OCI-M2 (cell line): Measurements from ENCODE around the gene ZBTB20.

ENCODE experiments used
- DNase-seq: peaks from one replicate; lab custom pipeline; 2025; ENCODE audit not compliant: unreplicated experiment; lab: John Stamatoyannopoulos, UW

The ZBTB20 gene

GRCh38 chr3:114424337-114424736, 722.8 kb downstream of the ZBTB20 start:
- DNase-seq, result no peak

- no peak for DNase-seq
These were observed 725.9 kb downstream of the ZBTB20 start for GRCh38 chr3:114421204-114421603.

GRCh38 chr3:114420072-114420471, 727.0 kb downstream of the ZBTB20 start:
- DNase-seq, result no peak

GRCh38 chr3:114418724-114419543, 728.2 kb downstream of the ZBTB20 start:
- DNase-seq, result no peak

GRCh38 chr3:114418107-114418506, 729.0 kb downstream of the ZBTB20 start:
- DNase-seq, result no peak

GRCh38 chr3:114417675-114418074, 729.4 kb downstream of the ZBTB20 start:
- no peak for DNase-seq

- DNase-seq, result no peak
These were observed 729.8 kb downstream of the ZBTB20 start for GRCh38 chr3:114417265-114417664.

GRCh38 chr3:114411811-114412803, 735.0 kb downstream of the ZBTB20 start:
- no peak for DNase-seq

GRCh38 chr3:114411190-114411668, 735.9 kb downstream of the ZBTB20 start:
- no peak for DNase-seq

GRCh38 chr3:114408736-114409670, 738.1 kb downstream of the ZBTB20 start:
- no peak for DNase-seq

- no peak for DNase-seq
These were observed 740.2 kb downstream of the ZBTB20 start for GRCh38 chr3:114406922-114407321.

GRCh38 chr3:114406286-114406685, 740.8 kb downstream of the ZBTB20 start:
- DNase-seq, result no peak

- DNase-seq, result no peak
These were observed 741.7 kb downstream of the ZBTB20 start for GRCh38 chr3:114405202-114405990.

GRCh38 chr3:114404590-114404989, 742.5 kb downstream of the ZBTB20 start:
- no peak for DNase-seq

GRCh38 chr3:114402838-114403237, 744.2 kb downstream of the ZBTB20 start:
- no peak for DNase-seq

- DNase-seq, result no peak
These were observed 745.7 kb downstream of the ZBTB20 start for GRCh38 chr3:114401346-114401745.

- DNase-seq, result no peak
These were observed 746.7 kb downstream of the ZBTB20 start for GRCh38 chr3:114400371-114400770.

GRCh38 chr3:114394551-114394950, 752.5 kb downstream of the ZBTB20 start:
- no peak for DNase-seq

- DNase-seq, result no peak
These were observed 753.6 kb downstream of the ZBTB20 start for GRCh38 chr3:114393367-114394072.
